Measurements from ENCODE around the gene KRTAP12-1. TPM values are rescaled to one million over a fixed set of nuclear protein-coding genes. Genes with fewer than 3 reads are reported as not detected.

The KRTAP12-1 gene
- total RNA-seq, 4 donors from 2014 or later = not detected

DNA sequence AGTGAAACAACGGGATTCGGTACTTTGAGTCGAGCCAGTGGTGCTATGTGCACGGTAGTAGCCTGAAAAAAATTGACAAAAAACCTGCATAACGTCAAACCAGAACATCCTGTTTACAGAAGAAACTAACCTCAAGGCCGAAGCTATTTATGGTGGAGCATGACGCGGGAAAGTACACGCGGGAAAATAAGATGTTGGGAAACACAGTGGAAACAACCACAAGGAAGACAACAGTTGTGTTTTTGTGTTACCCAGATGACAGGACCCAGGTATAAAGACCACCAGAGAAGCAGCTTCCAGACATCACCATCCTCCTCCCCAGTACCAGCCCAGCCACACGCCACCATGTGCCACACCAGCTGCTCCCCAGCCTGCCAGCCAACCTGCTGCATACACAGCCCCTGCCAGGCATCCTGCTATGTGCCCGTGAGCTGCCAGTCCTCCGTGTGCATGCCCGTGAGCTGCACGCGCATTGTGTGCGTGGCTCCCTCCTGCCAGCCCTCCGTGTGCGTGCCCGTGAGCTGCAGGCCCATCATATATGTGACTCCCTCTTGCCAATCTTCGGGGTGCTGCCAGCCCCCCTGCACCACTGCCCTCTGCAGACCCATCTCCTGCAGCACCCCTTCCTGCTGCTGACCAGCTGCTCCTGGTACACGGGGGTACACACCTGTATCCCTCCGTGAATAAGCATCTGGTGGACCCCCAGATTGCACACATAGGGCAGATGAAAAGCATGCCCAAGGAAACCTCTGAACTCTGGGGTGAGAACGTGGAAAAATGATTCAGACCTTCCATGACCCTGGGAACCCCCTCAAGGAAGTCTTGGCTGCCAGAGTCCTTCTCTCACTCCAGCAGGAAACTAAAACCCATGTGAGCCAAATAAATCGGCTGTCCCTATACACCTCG lies 24.1 kb downstream of the KRTAP12-1 start, which contains the start of gene KRTAP12-3:
Gene KRTAP12-3 (plus strand): TSS at position 298 of the 906 bp plus-strand sequence. CDS start 48 bp downstream, at position 346.
- TF ChIP-seq, protein P1, sequence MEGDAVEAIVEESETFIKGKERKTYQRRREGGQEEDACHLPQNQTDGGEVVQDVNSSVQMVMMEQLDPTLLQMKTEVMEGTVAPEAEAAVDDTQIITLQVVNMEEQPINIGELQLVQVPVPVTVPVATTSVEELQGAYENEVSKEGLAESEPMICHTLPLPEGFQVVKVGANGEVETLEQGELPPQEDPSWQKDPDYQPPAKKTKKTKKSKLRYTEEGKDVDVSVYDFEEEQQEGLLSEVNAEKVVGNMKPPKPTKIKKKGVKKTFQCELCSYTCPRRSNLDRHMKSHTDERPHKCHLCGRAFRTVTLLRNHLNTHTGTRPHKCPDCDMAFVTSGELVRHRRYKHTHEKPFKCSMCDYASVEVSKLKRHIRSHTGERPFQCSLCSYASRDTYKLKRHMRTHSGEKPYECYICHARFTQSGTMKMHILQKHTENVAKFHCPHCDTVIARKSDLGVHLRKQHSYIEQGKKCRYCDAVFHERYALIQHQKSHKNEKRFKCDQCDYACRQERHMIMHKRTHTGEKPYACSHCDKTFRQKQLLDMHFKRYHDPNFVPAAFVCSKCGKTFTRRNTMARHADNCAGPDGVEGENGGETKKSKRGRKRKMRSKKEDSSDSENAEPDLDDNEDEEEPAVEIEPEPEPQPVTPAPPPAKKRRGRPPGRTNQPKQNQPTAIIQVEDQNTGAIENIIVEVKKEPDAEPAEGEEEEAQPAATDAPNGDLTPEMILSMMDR (IDR thresholded peaks at IDR 0.05; ENCODE audit: low read depth) = no peak

DNA sequence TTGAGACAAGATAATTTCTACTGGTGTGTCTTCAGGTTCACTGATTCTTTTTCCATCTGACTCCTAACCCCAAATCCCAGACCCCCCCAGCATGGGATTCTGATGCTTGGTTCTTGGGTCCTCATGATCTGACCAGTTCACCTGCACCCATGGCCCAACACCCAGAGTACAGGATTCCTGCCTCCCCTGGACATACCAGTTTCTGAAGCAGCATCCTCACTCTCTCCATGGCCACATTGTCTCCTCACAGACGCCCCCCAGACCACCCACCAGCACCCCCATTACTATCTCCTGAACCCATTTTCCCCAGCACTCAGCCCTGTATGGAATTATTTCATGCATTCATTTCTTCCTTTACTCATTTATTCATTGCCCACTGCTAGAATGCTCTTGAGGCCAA lies 25.1 kb downstream of the KRTAP12-1 start:
- TF ChIP-seq, protein P1 (IDR thresholded peaks at IDR 0.05; ENCODE audit: low read depth) = no peak

DNA sequence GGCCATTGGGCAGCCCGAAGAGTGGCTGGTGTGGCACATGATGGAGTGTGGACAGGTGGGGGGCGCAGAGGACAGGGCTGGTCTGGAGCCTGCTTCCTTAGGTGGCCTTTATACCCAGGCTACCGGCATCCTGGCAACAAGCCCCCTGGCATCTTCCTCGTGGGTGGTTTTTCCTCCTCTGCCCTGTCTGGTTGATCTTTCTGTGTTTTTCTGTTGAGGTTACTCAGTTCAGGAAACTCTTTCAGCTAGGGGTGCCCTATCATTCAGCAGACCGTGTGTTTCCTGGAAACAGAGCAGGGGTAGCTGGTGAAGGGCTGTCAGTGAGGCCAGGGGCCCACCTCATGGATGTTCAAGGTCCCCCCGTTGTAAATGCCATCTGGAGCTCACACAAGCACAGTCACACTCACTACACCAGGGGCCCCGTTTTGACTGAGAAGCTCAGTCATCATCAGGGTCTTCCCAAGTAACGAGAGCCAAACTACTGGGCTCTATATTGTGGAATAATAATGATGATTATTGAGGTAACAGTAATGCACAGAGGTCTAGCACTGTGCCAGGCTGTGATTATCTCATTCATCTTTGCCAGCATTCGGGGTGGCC lies 27.3 kb downstream of the KRTAP12-1 start, which contains the start of gene KRTAP12-4:
Gene KRTAP12-4 (minus strand): TSS at position 84 of the 600 bp plus-strand sequence. CDS start 45 bp downstream, at position 39.
- TF ChIP-seq, protein P1 (IDR thresholded peaks at IDR 0.05; ENCODE audit: low read depth) = no peak

- TF ChIP-seq, protein P1 (IDR thresholded peaks at IDR 0.05; ENCODE audit: low read depth) = no peak
Measured at GRCh38 chr21:44653656-44654575, 28.0 kb downstream of the KRTAP12-1 start.

GRCh38 chr21:44653123-44653522 lies 28.8 kb downstream of the KRTAP12-1 start:
- TF ChIP-seq, protein P1 (IDR thresholded peaks at IDR 0.05; ENCODE audit: low read depth) = no peak

DNA sequence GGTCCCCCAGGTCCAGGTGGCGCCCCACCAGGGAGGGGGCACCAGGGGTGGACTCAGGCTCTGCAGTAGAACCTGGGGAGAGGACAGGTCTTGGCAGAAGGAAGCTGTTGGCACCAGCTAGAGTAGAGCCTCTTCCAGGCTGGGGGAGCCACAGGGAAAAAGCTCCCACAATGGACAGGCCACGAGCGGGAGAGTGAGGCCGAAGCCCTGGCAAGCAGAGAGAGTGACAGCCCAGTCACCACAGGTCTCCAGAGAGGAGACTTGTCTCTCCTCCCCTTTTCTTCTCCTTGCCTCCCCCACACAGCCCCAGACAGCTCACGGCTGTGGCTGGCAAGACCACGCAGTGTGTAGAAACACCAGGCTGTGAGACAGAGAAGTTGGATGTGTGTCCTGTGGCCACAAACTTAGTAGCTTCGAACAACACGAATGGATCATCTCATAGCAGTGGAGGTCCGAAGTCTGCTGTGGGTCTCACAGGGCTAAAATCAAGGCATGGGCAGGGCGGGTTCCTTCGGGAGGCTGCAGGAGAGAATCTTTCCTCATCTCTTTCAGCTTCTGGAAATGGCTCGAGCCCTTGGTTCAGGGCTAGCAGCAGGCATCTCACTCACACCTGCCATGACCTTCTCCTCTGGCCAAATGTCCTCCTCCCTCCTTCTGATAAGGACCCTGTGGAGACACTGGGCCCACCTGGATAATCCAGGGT lies 30.8 kb downstream of the KRTAP12-1 start:
- TF ChIP-seq, protein P1 (IDR thresholded peaks at IDR 0.05; ENCODE audit: low read depth) = no peak

All from subcutaneous adipose tissue (tissue), 4 donors.